ENCODE measurements around the gene WDR45B. TPM values are rescaled to one million over a fixed set of nuclear protein-coding genes. Genes with fewer than 3 reads are reported as not detected.
A peak's percentile ranks its signal among the peaks of the same experiment; 100 is the strongest.
"Not testable (repeated sequence)": the region's sequence is repeated elsewhere in the genome, so short reads cannot be mapped to it uniquely, and the experiment has no call there.

WDR45B gene
- total RNA-seq, 2 donors from 2014 or later, result 67.1 to 77.9 TPM

GRCh38 chr17:82595893-82596292 lies 52.4 kb downstream of the WDR45B start:
- peak; percentile 77 for ATAC-seq
- intact Hi-C loops (cut with DNase I, micrococcal nuclease), result no loop called here
- DNase-seq, result peak in 1 of 2 donors; percentile 68

GRCh38 chr17:82594571-82594970 lies 53.7 kb downstream of the WDR45B start:
- no peak for DNase-seq
- intact Hi-C loops (cut with DNase I, micrococcal nuclease), result no loop called here
- no peak for ATAC-seq

- intact Hi-C loops (cut with DNase I, micrococcal nuclease), result no loop called here
- no peak for ATAC-seq
- peak in 1 of 2 donors; percentile 39 for DNase-seq
Observed at GRCh38 chr17:82593590-82594087, 54.6 kb downstream of the WDR45B start.

GRCh38 chr17:82592767-82593589 lies 55.3 kb downstream of the WDR45B start:
- intact Hi-C loops (cut with DNase I, micrococcal nuclease), result no loop called here
- DNase-seq, result peak; percentile 63 to 83
- ATAC-seq, result peak; percentile 58

- DNase-seq (peak; percentile 52 to 59), ATAC-seq (peak; percentile 54)
- intact Hi-C loops (cut with DNase I, micrococcal nuclease), result no loop called here
Observed at GRCh38 chr17:82592289-82592766, 55.9 kb downstream of the WDR45B start.

- DNase-seq (no peak), ATAC-seq (no peak)
- intact Hi-C loops (cut with DNase I, micrococcal nuclease), result no loop called here
Observed at GRCh38 chr17:82590881-82591539, 57.2 kb downstream of the WDR45B start.

GRCh38 chr17:82590216-82590615 lies 58.0 kb downstream of the WDR45B start:
- no peak for DNase-seq
- no peak for ATAC-seq
- intact Hi-C loops (cut with DNase I, micrococcal nuclease), result no loop called here

- ATAC-seq, result no peak
- no peak for DNase-seq
- intact Hi-C loops (cut with DNase I, micrococcal nuclease), result no loop called here
Observed at GRCh38 chr17:82589851-82590180, 58.4 kb downstream of the WDR45B start.

- intact Hi-C loops (cut with DNase I, micrococcal nuclease), result no loop called here
- ATAC-seq (no peak), DNase-seq (no peak)
Observed at GRCh38 chr17:82588266-82589175, 59.7 kb downstream of the WDR45B start.

- no peak for DNase-seq
- ATAC-seq, result no peak
- intact Hi-C loops (cut with DNase I, micrococcal nuclease), result no loop called here
Observed at GRCh38 chr17:82587234-82588086, 60.8 kb downstream of the WDR45B start.

GRCh38 chr17:82586576-82587233 lies 61.5 kb downstream of the WDR45B start:
- no peak for DNase-seq
- intact Hi-C loops (cut with DNase I, micrococcal nuclease), result no loop called here
- no peak for ATAC-seq

GRCh38 chr17:82585935-82586575 lies 62.2 kb downstream of the WDR45B start:
- ATAC-seq; intact Hi-C loops (cut with DNase I, micrococcal nuclease): not testable (repeated sequence)
- DNase-seq, result peak; percentile 49 to 77

GRCh38 chr17:82583720-82584234 lies 64.5 kb downstream of the WDR45B start:
- ATAC-seq, result no peak

GRCh38 chr17:82582709-82583108 lies 65.5 kb downstream of the WDR45B start:
- no peak for DNase-seq
- intact Hi-C loops (cut with DNase I, micrococcal nuclease), result no loop called here
- no peak for ATAC-seq

More at GRCh38 chr17:82583720-82584234, 64.5 kb downstream of the WDR45B start:
- intact Hi-C loops (cut with DNase I, micrococcal nuclease), result no loop called here
- DNase-seq, result no peak

GRCh38 chr17:82582213-82582612 lies 66.0 kb downstream of the WDR45B start:
- intact Hi-C loops (cut with DNase I, micrococcal nuclease), result no loop called here
- DNase-seq, result no peak
- ATAC-seq, result no peak

GRCh38 chr17:82579969-82580368 lies 68.3 kb downstream of the WDR45B start:
- intact Hi-C loops (cut with DNase I, micrococcal nuclease); ATAC-seq: not testable (repeated sequence)

GRCh38 chr17:82577300-82577699 lies 70.9 kb downstream of the WDR45B start:
- intact Hi-C loops (cut with DNase I, micrococcal nuclease), result no loop called here
- DNase-seq (peak; percentile 58 to 68), ATAC-seq (peak; percentile 86)

More at GRCh38 chr17:82579969-82580368, 68.3 kb downstream of the WDR45B start:
- not testable (repeated sequence) for DNase-seq

Measured in left colon (tissue), 2 donors.